Amniotic epithelial cell (primary cell): ENCODE results near the gene HBM.
A peak's percentile ranks its signal among the peaks of the same experiment; 100 is the strongest.
"Not testable (repeated sequence)": the region's sequence is repeated elsewhere in the genome, so short reads cannot be mapped to it uniquely, and the experiment has no call there.

Experiments used
- DNase-seq: peaks from one replicate; pipeline ENCODE4 v3.0.0-alpha.2; 2010; ENCODE audit warnings: low read depth

HBM gene

GRCh38 chr16:146646-147045 lies 19.1 kb upstream of the HBM start:
- DNase-seq, result no peak

GRCh38 chr16:149024-149660 lies 16.6 kb upstream of the HBM start:
- peak; percentile 46 for DNase-seq

- DNase-seq, result no peak
These were observed 13.3 kb upstream of the HBM start, which contains the start of gene HBZ for GRCh38 chr16:152141-153128. Gene HBZ, plus strand, starts transcription at chr16:152644. Its CDS starts 266 bp downstream, at chr16:152910.

GRCh38 chr16:153129-153521 lies 12.7 kb upstream of the HBM start:
- not testable (repeated sequence) for DNase-seq

GRCh38 chr16:153550-154216 lies 12.1 kb upstream of the HBM start:
- not testable (repeated sequence) for DNase-seq

GRCh38 chr16:154217-155030 lies 11.4 kb upstream of the HBM start:
- DNase-seq, result peak; percentile 35

GRCh38 chr16:155031-155398 lies 10.8 kb upstream of the HBM start:
- DNase-seq, result no peak

- no peak for DNase-seq
These were observed 6.5 kb upstream of the HBM start for GRCh38 chr16:159136-159849.

- DNase-seq, result not testable (repeated sequence)
These were observed 5.5 kb upstream of the HBM start for GRCh38 chr16:160242-160641.

- no peak for DNase-seq
These were observed 5.0 kb upstream of the HBM start for GRCh38 chr16:160691-161190.

GRCh38 chr16:162271-162991 lies 3.3 kb upstream of the HBM start:
- DNase-seq, result no peak

- DNase-seq, result not testable (repeated sequence)
These were observed 2.6 kb upstream of the HBM start for GRCh38 chr16:163139-163538.

GRCh38 chr16:163696-164095 lies 2.1 kb upstream of the HBM start:
- DNase-seq, result not testable (repeated sequence)

GRCh38 chr16:164134-164823 lies 1.5 kb upstream of the HBM start:
- DNase-seq, result not testable (repeated sequence)

- no peak for DNase-seq
These were observed 795 bp upstream of the HBM start for GRCh38 chr16:164827-165538.

- no peak for DNase-seq
These were observed 770 bp downstream of the HBM start for GRCh38 chr16:166375-167121.

GRCh38 chr16:167122-167690 lies 1.4 kb downstream of the HBM start:
- DNase-seq, result no peak

GRCh38 chr16:168424-168823 lies 2.6 kb downstream of the HBM start:
- DNase-seq, result no peak
